ENCODE measurements around the gene CLECL1.

- TF ChIP-seq CHD1 (IDR thresholded peaks at IDR 0.05; ENCODE audit: low read depth, low read length) (no peak), CTCF (conservative IDR thresholded peaks at IDR 0.05; ENCODE audit: low read depth, low read length) (no peak), POLR2A (IDR thresholded peaks at IDR 0.05; ENCODE audit: low read depth, low read length) (no peak), RFX5 (IDR thresholded peaks at IDR 0.05; ENCODE audit: low read depth, low read length) (no peak)
Observed at GRCh38 chr12:9707356-9707755, 25.5 kb downstream of the CLECL1 start.
